GM19025 (cell line): ENCODE data around the gene GPR155.
"Not testable (repeated sequence)": the region's sequence is repeated elsewhere in the genome, so short reads cannot be mapped to it uniquely, and the experiment has no call there.

ENCODE experiments used
- ATAC-seq: cut with Tn5 transposase; IDR thresholded peaks from one replicate; pipeline ENCODE4 v1.9.1; 2021; ENCODE audit warnings: mild to moderate bottlenecking, low read depth, moderate library complexity; ENCODE audit not compliant: unreplicated experiment

GPR155 gene

DNA sequence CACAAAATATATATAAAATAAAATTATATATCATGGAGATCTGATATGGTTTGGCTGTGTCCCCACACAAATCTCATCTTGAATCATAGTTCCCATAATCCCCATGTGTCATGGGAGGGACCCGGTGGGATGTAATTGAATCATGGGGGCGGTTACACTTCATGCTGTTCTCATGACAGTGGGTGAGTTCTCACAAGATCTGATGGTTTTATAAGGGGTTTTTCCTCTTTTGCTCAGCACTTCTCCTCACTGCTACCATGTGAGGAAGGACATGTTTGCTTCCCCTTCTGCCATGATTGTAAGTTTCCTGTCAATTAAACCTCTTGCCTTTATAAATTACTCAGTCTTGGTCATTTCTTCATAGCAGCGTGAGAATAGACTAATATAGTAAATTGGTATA, 98.1 kb downstream of the GPR155 start:
- not testable (repeated sequence) for ATAC-seq

DNA sequence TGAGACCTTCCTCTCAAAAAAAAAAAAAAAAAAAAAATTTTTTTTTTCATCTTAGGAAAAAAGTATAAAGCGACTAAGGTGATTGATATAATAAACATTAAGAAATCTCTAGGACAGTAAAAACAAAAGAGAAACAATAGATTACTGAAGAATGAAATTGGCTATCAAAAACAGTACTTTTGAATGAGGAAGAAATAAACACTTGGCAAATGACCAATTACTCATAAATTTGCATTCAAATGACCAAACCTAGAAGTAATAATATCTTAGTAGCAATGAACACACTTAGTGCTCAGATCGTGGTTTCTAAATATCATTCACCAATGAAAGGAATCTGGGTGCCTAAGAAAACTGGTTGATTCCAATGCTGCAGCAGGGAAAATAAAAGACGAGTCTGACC, 101.6 kb downstream of the GPR155 start:
- no peak for ATAC-seq

DNA sequence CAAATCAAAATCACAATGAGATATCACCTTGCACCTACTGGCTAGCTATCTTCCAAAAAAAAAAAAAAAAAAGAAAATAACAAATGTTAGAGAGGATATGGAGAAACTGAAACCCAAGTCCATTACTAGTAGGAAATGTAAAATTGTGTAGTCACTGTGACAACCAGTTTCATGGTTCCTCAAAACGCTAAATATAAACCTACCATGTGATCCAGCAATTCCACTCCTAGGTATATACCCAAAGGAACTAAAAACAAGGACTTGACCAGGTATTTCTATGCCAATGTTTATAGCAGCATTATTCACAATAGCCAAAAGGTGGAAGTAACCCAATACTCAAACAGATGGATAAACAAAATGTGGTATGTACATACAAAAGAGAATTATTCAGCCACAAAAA, 103.0 kb downstream of the GPR155 start:
- no peak for ATAC-seq
